Measurements from ENCODE around the gene KRT14.
"Not testable (repeated sequence)": the region's sequence is repeated elsewhere in the genome, so short reads cannot be mapped to it uniquely, and the experiment has no call there.

KRT14 gene

GRCh38 chr17:41592601-41593305 is 6.1 kb upstream of the KRT14 start:
- TF ChIP-seq ZNF274 (IDR thresholded peaks at IDR 0.05; ENCODE audit: low read depth, low read length), result no peak
- H3K4me3 ChIP-seq (ENCODE audit: low read length), result no peak overlapping the region

GRCh38 chr17:41589301-41589700 is 2.6 kb upstream of the KRT14 start:
- H3K4me3 ChIP-seq (ENCODE audit: low read length), result no peak overlapping the region
- TF ChIP-seq ZNF274 (IDR thresholded peaks at IDR 0.05; ENCODE audit: low read depth, low read length), result no peak

GRCh38 chr17:41588126-41588810 is 1.6 kb upstream of the KRT14 start:
- TF ChIP-seq ZNF274 (IDR thresholded peaks at IDR 0.05; ENCODE audit: low read depth, low read length), result no peak

GRCh38 chr17:41585301-41586056 is 1.2 kb downstream of the KRT14 start:
- no peak overlapping the region for H3K4me3 ChIP-seq (ENCODE audit: low read length)
- TF ChIP-seq ZNF274 (IDR thresholded peaks at IDR 0.05; ENCODE audit: low read depth, low read length), result no peak

More at GRCh38 chr17:41588126-41588810, 1.6 kb upstream of the KRT14 start:
- no peak overlapping the region for H3K4me3 ChIP-seq (ENCODE audit: low read length)

- H3K4me3 ChIP-seq (ENCODE audit: low read length), result not testable (repeated sequence)
These were observed 2.3 kb downstream of the KRT14 start for GRCh38 chr17:41584331-41584927.

- no peak for TF ChIP-seq ZNF274 (IDR thresholded peaks at IDR 0.05; ENCODE audit: low read depth, low read length)
- no peak overlapping the region for H3K4me3 ChIP-seq (ENCODE audit: low read length)
These were observed 3.3 kb downstream of the KRT14 start for GRCh38 chr17:41583137-41584127.

GRCh38 chr17:41582061-41582968 is 4.4 kb downstream of the KRT14 start:
- not testable (repeated sequence) for H3K4me3 ChIP-seq (ENCODE audit: low read length)

GRCh38 chr17:41581366-41582060 is 5.2 kb downstream of the KRT14 start:
- no peak for TF ChIP-seq ZNF274 (IDR thresholded peaks at IDR 0.05; ENCODE audit: low read depth, low read length)
- H3K4me3 ChIP-seq (ENCODE audit: low read length), result no peak overlapping the region

GRCh38 chr17:41580687-41581365 is 5.9 kb downstream of the KRT14 start:
- no peak for TF ChIP-seq ZNF274 (IDR thresholded peaks at IDR 0.05; ENCODE audit: low read depth, low read length)
- no peak overlapping the region for H3K4me3 ChIP-seq (ENCODE audit: low read length)

GRCh38 chr17:41580244-41580575 is 6.5 kb downstream of the KRT14 start:
- TF ChIP-seq ZNF274 (IDR thresholded peaks at IDR 0.05; ENCODE audit: low read depth, low read length), result no peak
- no peak overlapping the region for H3K4me3 ChIP-seq (ENCODE audit: low read length)

GRCh38 chr17:41579484-41580243 is 7.0 kb downstream of the KRT14 start:
- no peak for TF ChIP-seq ZNF274 (IDR thresholded peaks at IDR 0.05; ENCODE audit: low read depth, low read length)
- H3K4me3 ChIP-seq (ENCODE audit: low read length), result no peak overlapping the region

Data from GM08714 (cell line).